NCI-H345 (cell line): ENCODE results near the gene DHCR24.
"Not testable (repeated sequence)": the region's sequence is repeated elsewhere in the genome, so short reads cannot be mapped to it uniquely, and the experiment has no call there.

Source experiments
- DNase-seq: peaks from one replicate; lab custom pipeline; 2025; lab: John Stamatoyannopoulos, UW

Gene DHCR24

DNA sequence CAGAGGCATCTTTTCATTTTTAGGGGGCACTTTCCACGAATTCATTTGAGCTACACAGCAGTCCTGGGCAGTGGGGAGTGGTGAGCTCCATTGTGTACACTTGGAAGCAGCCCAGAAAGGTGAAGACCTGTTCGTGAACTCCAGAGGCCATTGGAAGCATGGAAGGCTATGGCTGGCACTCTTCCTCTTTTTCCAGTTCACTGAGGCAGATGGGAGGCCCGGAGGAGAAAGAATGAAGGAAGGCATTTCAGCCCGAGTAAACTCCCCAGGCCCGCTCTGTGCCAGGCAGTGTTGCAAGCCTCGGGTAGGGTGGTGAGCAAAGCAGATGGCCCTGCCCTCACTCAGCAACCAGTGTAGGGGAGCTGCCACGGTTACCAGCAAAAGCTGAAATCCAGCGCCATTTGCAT, 673 bp upstream of the DHCR24 start:
- peak; percentile 51 for DNase-seq

DNA sequence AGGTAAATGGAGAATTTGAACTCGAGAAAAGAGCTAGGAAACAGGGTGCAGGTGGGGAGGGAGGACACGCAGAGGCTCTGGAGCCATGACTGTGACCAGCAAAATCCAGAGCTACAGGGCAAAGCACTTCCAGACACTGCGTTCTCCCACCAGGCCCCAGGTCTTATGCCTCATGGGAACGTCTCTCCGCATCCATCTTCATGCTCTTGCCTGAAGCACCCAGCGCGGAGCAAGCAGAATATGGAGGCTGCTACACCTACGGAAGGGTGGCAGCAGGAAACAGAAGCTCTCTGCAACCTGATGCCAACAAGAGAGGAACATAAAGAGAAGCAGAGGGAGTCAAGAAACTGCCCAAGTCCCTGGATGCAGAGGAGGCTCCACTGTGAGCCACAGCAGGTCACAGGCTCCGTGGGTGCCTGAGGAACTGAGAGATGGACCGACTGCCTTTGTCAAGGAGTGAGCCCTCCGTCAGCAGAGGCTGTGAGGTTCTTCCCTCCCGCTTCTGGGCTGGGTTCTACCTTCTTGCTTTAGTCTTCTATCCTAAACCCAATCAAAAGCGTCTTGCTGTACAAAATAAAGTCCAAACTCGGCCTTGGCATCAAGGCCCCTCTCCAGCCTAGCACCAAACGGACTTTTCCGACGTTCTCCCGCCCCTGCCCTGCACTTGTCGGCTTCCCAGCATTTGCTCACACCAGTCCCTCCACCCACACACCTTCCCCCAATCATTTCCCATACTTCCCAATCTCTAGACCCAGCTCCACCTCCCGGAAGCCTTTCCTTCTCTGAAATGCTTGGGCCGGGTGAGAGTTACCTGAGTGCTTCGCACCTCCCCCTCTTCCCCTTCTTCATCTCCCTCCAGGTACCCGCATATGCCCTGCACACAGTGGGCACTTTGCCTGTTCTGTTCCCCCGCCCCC, 930 bp downstream of the DHCR24 start:
- DNase-seq: peak; percentile 27

DNA sequence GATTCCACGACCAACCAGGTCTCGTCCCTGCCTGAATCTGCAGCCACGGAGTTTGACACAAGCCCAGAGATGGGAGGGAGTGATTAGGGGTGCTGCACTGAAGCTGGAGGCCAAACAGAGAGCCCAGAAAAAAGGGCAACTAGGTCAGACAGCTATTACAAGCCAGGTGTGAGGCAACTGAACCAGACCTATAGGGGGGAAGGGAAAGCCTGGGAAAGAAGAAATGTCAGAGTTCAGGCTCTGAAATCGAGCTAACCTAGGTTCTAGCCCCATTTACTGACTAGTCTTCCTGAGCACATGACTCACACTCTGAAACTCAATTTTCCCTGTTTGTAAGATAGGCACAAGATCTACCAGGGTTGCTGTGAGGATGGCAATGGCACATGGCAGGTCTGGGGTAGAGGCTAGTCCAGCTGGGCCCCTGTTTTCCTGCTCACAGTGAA, 1.7 kb downstream of the DHCR24 start:
- DNase-seq: no peak

DNA sequence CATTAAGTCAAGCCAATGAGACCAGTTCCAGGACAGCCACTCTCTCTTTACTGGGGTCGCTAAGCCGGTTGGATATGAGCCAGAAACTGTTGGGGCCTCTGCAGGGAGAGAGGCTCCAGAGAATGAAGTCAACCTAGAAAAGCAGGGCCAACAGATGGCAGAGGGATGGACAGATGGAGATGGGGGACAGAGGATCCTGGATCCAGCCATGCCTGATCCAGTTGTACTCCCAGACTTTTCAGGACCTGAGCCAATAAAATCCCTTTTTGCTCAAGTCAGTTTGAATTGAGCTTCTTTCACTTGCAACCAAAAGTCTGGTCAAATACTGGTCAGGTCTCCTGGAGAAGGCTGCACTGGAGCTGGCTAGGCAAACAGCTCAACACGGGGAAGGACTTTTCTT, 2.2 kb downstream of the DHCR24 start:
- no peak for DNase-seq

DNA sequence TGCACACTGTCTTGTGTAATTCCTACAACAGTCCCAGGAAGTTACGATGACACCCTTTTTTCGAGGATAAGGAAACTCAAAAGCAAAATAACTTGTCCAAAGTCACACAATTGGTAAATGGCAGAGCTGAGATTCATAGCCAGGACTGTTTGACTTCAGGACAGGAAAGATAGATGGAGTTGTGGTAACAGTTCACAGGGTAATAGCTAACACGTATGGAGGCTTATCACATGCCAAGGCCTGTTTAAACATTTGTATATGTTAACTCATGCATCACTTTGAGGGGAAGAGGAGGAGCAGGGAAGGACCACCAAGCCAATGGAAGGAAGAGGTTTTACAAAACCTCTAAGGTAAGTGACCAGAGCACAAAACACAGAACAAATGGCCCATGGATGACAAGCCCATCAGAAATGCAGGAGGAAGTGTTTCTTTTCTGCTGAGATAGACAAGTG, 2.8 kb downstream of the DHCR24 start:
- no peak for DNase-seq

DNA sequence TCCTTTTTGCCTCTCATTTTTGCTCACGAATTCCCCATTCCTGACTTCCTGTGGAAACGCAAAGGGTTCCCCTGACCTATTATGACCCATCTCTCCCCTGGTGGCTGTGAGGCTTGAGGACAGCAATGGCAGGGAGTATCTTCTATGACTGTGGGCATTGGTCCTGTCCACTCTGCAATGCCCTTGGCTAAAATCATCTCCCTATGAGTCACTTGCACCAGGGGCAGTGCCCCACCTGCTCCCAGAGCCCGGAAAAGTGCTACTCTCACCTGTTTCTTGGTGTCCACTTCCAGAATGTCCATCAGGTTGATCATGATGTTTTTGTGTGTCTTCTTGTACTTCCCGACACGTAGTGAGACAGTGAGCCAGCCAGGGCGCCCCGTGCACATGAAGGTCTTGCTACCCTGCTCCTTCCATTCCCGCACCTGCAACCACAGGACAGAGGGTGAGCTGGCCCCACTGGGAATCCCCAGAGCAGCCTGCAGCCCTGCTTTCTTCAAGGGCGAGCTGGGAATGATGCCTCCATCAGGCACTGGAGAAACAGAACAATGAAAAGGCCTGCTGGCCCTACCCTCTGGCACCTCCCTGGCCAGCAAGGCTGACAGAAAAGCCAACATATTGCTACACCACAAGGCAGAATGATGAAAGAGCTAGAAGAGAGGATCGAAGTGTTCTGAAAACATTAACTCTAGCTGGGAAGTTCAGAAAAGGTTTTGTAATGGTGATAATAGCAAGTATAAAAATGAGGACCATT, 3.5 kb downstream of the DHCR24 start:
- DNase-seq: no peak

DNA sequence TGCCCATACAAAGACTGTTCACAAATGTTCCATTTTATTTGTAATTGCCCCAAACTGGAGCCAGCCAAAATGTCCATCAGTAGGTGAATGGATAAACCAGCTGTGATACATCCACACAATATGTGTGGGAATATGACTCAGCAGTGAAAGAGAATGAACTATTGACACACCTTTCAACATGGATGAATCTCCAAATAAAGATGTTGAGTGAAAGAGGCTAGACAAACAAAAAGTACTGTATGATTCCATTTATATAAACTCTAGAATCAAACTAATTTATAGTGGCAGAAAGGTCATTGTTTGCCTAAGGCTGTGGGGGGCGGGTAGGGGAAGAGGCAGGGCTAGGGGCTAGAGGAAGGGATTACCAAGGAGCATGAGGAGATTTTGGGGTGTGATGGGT, 4.5 kb downstream of the DHCR24 start:
- DNase-seq: peak; percentile 8

DNA sequence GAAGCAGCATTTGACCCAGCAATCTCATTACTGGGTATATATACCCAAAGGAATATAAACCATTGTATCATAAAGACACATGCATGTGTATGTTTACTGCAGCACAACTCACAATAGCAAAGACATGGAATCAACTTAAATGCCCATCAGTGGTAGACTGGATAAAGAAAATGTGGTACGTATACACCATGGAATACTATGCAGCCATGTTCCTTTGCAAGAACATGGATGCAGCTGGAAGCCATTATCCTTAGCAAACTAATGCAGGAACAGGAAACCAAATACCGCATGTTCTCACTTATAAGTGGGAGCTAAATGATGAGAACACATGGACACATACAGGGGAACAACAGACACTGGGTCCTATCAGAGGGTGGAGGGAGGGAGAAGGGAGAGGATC, 5.4 kb downstream of the DHCR24 start:
- not testable (repeated sequence) for DNase-seq

DNA sequence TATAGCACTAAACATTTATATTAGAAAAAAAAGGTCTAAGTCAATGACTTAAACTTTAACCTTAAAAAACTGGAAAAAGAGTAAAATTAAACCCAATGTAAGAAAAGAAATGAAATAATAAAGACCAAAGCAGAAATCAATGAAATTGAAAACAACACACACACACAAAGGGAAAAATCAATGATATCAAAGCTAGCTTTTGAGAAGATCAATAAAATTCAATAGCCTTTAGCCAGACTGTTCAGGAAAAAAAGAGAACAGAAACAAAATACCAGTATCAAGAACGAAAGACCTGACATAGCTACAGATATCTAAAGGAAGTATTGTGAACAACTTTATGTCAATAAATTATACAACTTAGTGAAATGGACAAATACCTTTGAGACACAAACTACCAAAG, 7.1 kb downstream of the DHCR24 start:
- DNase-seq: no peak

DNA sequence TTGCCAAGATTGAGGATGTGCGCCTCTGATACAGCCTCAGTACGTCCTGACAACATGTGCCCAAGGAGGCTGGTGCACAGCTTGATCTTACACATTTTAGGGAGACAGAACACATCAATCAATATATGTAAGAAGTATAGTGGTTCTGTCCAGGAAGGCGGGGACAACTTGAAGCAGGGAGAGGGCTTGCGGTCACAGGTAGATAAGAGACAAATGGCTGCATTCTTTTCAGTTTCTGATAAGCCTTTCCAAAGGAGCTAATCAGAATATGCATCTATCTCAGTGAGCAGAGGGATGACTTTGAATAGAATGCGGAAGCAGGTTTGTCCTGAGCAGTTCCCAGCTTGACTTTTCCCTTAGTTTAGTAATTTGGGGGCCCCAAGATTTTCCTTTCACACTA, 10.2 kb downstream of the DHCR24 start:
- DNase-seq: no peak

DNA sequence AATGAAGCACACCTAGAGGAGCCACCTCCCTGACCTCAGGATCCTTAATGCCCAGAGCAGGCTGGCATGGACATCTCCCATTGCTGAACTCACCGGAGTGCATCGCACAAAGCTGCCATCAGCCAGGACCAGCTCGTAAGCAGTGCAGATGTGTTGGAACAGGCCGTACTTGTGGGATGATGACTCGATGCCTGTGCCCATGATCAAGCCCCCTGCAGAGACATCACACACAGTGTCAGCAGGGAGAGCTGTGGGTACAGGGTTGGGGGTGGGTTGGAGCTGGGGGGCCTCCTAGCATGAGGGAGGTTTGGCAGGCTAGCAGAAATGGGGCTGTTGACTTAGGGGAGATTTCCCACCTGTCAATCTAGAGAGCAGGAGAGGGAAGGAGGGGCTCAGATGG, 12.0 kb downstream of the DHCR24 start:
- no peak for DNase-seq

DNA sequence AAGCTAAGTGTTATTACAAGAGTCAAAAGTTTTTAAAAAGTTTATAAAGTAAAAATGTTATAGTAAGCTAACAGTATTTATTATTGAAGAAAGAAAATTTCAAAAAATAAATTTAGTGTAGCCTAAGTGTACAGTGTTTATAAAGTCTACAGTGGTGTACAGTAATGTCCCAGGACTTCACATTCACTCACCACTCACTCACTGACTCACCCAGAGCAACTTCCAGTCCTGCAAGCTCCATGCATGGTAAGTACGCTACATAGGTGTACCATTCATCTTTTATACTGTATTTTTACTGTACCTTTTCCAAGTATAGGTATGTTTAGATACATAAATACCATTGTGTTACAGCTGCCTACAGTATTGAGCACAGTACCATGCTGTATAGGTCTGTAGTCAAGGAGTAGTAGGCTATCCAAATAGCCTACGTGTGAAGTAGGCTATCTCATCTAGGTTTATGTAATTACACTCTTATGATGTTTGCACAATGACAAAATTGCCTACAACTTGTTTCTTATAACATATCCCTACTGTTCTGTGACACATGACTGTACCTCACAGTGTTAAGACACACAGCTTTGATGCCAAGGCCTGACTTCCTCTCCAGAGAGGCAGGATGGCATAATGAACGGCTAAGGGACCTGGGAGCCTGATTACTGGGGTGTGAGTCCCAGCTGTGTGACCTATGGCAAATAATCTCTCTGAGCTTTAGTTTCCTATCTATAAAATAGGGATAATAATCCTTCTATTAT, 12.7 kb downstream of the DHCR24 start:
- no peak for DNase-seq

DNA sequence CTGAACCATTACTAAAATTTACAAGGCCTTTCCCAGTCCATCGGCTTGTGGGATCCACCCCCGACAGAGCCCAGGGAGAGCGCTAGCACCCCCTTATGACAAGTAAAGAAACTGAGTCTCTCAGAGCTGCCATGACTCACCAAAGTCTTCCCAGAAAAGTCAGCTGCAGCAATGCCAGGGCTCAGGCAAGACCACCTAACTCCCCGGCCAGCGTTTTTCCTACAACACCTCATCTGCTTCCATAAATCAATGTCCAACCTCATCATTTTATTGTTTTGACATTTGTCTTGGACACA, 15.0 kb downstream of the DHCR24 start:
- no peak for DNase-seq

DNA sequence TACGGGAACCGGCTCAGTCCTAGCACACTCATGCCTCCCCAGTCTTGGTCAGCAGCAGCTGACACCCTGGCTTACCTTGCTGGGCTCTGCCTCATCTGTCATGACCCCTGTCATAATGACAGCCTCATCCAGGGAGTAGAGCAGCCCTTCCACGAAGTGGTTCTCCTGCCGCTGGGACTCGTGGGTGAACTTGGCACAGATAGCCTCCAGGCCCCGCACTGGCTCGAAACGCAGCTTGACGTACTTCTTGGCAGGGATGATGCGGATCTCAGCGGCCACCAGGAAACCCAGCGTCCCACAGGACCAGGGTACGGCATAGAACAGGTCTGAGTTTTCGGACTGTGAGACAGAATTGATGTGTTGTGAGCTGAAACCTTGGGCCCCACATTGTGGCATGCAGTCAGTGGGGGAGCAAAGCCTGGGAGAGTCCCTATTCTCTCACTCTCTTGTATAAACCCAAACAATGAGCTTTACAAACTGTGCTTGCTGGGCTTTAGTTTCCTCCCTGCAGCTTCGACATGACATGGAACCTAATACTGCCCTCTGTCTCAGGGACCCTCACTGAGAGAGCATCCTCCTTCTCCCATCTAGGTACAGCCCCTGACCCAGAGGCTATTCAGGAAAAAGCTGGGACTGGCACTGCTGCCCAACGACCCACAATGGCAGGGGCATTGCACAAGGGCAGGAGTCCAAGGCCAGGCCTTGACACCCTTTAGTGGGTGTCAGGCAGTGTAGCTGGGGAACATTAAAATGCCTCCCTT, 15.5 kb downstream of the DHCR24 start:
- no peak for DNase-seq

DNA sequence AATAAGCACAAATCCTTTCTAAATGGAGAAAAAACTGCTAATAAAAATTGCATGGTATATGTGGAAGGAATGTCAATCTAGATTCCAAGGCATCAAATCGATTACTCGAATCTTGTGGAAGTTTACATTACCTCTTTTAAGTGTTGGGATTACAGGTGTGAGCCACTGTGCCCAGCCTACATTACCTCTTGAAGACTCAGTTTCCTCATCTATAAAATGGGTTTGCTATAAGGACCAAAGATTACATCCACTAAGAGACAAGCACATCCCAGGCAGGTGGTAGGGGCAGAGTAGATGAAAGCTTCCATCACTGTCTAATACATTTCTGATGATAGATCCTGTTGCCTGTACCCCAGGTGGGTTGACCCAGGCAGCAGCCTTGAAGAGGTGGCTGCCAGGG, 16.1 kb downstream of the DHCR24 start:
- no peak for DNase-seq

DNA sequence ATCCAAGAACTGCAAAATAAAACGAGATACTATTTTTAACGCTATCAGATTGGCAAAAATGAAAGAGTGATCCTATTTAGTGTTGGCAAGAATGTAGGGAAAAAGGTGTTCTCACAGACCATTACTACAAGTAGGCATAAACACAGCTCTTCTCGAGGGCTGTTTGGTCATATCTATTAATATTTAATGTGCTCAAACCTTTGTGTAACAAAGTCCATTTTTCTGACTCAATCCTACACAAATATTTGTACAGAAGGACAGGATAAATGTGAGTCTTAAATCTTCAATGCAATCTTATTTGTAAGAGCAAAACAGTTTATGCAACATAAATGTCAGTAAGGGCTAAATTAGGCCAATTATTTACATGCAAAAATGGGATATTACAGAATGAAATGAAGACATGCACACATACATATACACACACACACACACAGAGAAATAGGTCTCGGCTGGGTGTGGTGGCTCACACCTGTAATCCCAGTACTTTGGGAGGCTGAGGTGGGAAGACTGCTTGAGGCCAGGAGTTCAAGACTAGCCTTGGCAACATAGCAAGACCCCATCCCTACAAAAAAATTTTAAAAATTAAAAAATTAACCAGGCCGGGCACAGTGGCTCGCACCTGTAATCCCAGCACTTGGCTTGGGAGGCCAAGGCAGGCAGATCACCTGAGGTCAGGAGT, 17.7 kb downstream of the DHCR24 start:
- DNase-seq: no peak

DNA sequence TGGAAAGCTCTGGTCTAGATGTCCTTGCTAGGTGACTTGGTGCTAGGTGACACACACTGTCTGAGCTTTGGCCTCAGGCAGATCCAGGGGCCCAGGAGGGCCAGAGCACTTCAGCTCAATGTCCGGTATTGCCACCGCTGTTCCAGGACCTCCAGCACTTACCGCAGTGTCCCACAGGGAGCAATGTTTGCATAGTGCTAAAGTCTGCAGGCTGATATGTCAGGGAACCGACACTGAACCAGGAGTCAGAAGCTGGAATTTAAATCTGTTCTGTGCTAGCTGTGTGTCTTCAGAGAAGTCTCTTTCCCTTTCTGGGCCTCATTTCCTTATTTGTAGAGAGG, 19.3 kb downstream of the DHCR24 start:
- no peak for DNase-seq

DNA sequence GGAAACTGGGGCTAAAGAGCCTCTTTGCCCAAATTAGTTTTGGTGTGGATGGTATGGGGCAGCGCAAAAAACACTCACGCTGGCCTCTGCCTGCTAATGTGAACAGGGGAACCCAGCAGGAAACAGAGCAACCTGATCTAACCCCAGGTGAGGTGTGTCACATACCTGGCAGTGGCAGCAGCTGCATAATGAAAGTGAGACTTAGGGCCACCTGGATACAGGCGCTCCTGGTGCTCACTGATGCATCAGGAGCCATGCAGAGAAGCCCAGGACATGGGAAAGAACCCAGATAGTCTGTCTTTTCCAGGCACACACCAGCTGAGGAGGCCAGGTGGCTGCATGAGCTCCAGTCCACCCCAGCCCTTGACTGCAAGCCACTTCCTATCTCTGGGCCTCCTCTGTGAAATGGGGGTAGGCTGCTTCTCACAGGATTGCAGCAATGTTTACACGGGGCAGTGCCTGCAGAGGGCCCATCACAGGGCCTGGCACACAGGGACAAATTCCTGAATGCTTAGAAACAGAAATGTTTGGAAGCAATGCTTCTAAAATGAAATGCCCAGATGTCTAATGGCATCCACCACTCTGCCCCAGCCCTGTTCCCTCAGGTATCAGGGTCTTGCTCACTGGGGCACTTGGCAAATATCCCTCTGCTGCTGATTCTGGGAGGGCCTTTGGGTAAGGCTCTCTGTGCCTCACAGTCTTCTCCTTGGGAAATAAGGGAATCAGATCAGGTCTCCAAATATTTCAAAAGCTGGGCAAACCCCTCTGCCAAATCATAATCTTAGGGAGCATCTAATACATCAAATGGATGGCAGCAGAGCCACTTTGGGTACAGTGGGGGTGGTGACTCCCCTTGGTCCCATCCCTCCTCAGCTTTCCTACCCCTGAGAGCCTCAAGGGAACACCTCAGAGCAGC, 19.9 kb downstream of the DHCR24 start:
- DNase-seq: no peak

DNA sequence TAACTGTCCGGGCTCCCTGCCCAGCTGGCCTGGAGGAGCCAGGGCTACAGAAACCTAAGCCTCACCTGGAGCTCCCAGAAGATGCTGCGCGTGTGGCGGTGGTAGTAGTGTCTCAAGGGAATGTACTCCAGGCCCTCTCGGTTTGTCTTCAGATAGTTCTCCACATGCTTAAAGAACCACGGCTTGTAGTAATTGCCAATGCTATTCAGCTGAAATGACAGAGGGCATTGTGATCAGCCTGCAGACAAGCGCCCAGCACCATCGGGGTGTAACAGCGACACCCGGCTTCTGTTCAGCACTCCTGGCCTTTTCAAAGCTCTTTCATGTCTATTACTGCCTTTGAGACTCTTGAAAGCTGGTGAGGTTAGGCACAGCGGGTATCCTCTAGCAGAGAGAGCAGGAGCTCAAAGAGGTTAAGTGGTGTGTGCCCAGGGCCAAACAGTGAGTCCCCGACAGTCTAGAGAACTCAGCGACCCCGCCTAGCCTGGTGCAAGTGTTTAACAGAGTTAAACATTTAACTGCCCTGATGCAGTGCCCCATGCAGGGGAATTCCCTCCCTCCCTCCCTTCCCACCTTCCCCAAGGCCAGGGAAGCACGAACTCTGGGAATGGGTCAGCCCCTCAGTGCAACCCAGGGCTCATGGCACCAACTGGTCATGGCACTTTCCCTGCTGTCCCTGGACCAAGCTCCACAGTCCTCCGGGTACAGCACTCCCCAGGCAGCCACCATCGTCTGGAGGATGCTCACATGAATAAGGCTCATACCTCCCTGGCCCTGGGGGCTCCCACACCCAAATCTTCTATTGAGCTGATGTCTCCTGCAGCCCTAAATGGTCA, 21.5 kb downstream of the DHCR24 start:
- DNase-seq: no peak
